Measurements from ENCODE around the gene MAPK8IP1.
"Not testable (repeated sequence)": the region's sequence is repeated elsewhere in the genome, so short reads cannot be mapped to it uniquely, and the experiment has no call there.

Gene MAPK8IP1

GRCh38 chr11:45885274-45885920 is at the start of gene MAPK8IP1:
Gene MAPK8IP1 (plus strand): TSS chr11:45885651. CDS start chr11:45885821, 170 bp downstream.
- DNase-seq = peak; percentile 66

DNA sequence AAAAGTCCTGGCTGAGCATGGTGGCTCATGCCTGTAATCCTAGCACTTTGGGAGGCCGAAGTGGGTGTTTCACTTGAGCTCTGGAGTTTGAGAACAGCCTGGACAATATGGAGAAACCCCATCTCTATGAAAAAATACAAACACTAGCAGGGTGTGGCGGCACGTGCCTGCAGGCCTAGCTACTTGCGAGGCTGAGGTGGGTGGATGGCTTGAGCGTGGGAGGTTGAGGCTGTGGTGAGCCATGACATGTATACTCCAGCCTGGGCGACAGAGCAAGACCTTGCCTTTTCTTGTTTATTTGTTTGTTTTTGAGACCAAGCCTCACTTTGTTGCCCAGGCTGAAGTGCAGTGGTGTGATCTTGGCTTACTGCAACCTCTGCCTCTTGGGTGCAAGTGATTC is 46.2 kb upstream of the MAPK8IP1 start:
- DNase-seq = no peak

DNA sequence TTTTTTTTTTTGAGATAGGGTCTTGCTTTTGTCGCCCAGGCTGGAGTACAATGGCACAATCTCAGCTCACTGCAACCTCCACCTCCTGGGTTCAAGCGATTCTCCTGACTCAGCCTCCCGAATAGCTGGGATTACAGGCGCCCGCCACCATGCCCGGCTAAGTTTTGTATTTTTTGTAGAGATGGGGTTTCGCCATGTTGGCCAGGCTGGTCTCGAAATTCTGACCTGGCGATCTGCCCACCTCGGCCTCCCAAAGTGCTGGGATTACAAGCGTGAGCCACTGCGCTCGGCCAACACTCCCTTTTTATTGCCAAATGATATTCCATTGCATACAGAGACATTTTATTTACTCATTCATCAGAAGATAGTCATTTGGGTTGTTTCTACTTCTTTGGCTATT is 45.2 kb upstream of the MAPK8IP1 start:
- DNase-seq = not testable (repeated sequence)

DNA sequence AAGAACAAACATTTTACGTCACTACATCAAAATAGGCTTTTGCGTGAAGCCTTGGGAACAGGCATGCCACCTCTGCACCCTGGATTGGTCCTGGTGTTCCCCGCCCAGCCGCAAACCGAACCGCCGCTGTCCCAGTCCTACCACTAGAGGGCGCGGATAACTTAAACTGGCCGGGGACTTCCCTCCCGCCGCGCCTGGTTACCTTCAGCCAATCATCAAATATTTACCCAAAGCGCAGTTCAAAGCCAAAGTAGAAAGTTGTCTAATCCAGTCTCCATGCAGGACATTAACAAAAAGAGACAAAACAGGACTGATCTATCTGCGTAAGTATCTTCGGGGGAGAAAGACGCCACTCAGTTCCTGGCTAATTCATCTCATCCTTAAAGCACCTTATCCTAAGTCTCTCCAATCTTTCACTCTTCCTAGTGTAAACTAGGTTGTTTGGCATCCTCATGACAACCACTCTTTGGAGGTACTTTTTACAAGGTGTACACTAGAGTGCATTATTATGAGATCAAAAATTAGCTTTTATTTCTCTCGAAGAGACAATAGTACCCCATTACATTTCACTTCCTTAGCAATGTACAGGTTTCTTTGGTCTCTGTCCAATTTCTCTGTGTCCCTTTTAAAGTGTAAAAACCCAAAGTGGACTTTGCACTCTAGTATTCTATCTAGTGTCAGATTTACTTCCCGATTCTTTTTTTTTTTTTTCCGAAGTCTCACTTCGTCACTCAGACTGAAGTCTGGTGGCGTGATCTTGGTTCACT is 42.1 kb upstream of the MAPK8IP1 start:
- DNase-seq = peak; percentile 84

DNA sequence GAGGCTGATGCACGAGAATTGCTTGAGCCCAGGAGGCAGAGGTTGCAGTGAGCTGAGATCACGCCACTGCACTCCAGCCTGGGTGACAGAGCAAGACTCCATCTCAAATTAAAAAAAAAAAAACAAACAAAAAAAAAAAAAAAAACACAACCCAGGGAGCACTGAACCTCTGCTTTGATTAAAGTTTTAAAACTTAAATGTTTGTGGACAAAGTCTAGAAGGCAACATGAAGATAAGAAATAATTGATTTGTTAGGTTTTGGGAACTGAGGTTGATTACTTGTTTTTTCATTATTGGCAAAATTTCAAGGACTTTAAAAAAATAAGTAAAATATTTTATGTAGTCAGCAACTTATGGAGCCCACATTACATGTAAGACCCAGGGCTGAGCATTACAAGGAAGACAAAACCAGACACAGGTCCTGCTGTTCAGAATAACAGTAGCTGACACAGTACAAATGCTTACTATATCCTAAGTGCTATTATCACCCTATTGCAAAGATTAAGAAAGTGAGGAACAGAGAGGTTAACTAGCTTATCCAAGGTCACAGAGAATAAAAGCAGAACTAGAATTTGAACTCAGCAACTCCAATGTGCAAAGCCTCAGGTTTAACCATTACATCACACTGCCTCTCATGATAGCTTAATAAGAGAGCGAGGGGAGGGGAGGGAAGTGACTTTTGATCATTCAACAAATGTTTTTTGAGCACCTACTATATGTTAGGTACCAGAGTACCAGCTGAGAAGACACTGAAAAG is 40.5 kb upstream of the MAPK8IP1 start:
- DNase-seq = no peak

GRCh38 chr11:45846174-45846675 is 39.2 kb upstream of the MAPK8IP1 start:
- no peak for DNase-seq

DNA sequence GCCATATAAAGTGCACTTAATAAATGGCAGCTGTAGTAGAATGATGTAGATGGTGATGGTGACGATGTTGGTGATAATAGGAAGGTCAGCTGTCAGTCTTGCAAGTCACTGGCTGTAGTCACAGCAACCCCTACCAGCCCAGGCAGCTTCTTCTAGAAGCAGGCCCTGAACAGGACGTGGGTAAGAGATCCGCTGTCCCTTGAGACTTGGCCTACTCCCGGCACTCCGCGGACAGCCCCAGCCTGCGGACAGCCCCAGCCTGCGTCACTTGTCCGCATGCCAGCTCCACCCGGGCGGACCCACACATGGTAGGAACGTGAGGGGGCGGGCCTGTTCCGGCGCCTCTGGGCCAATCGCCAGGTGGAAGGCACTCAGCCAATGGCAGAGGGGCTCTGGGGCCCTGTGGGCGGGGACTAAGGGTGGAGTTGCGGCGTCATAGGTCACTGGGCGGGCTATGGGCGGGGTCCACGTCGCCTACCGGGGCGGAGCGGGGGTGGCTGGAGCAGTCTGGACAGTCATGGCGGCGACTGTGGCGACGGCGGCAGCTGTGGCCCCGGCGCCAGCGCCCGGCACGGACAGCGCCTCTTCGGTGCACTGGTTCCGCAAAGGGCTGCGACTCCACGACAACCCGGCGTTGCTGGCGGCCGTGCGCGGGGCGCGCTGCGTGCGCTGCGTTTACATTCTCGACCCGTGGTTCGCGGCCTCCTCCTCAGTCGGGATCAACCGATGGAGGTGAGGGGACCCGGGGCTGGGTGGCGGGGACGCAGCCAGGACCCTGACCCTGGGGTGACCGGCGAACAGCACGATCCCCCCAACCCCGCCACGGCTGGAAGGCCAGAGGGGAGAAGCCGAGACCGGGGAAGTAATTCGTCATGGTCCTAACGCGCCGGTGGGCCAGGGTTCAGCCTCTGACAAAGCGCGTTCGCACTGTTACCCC is 38.2 kb upstream of the MAPK8IP1 start, which contains the start of gene CRY2:
Gene CRY2 (plus strand): TSS at position 502 of the 937 bp plus-strand sequence. CDS start 16 bp downstream, at position 518.
- DNase-seq = peak; percentile 94

- DNase-seq = no peak
Observed at GRCh38 chr11:45847911-45848316, 37.5 kb upstream of the MAPK8IP1 start.

DNA sequence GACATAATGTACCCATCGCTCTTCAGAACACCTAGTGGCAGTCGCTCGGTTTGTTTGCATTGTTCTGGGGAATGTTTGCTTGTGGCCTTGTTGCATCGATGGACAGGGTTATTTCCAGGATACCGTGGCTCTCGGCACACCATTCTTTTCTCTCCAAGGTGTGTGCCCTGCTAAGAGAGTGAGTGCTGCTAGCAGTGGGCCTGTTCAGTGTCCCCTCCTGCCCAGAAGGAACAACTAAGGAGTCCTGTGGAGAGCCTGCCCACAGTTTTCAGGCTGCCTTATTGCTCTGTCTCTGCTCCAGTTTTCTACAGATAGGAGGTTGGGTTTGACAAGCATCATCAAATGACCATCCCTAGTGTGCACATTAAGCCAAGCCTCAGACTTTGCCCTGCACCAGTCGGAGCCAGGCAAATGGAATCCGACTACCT is 36.8 kb upstream of the MAPK8IP1 start:
- DNase-seq = no peak

DNA sequence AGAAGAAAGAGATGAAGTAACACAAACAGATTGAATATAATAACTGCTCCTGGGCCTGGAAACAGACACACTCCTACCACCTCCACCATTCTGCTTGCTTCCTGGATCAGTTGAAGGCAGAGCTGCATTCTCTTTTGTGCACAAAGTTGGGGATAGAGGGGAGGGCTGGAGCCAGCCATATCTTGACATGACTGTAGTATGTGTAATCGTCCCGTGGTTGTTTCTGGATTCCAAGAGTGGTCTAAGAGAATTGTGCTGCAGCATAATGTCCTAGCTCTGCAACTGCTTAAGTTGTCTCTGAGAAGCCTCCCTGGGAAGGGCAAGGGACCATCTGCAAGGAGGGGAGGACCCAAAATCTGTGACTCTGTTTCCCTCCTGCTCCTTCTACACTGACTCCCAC is 35.0 kb upstream of the MAPK8IP1 start:
- no peak for DNase-seq

GRCh38 chr11:45851228-45851627 is 34.2 kb upstream of the MAPK8IP1 start:
- no peak for DNase-seq

DNA sequence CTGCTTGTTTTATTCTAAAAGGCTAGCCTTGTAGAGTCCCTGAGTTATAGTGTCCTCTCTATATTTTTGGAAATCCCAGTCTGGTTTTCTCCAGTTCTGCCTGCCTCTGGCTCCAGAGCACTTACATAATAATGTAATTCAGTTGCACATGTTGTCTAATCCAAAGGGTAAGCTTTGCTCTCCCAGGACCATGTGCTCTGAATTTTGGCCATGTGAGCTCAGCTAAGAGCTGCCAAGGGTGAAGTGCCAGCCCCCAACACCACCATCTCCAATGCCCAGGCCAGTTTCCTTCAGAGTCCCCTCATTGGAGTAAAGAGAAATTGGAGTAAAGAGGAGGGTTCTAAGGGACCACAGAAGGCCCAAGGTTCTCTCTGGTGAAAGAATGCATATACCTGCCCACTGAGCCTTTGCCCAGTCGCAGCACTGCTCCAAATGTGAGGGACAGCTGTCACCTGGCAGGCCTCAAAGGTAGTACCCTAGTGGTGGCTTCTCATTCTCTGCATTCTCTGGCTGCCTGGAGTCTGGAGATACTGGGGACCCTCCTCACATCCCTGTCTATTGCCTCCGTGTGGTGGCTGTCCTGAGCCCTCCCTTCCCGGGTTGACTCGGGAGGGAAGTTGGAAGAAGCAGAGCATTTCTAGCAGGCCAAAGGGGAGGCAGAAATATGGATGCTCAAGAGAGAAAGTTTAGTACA is 33.3 kb upstream of the MAPK8IP1 start:
- no peak for DNase-seq

DNA sequence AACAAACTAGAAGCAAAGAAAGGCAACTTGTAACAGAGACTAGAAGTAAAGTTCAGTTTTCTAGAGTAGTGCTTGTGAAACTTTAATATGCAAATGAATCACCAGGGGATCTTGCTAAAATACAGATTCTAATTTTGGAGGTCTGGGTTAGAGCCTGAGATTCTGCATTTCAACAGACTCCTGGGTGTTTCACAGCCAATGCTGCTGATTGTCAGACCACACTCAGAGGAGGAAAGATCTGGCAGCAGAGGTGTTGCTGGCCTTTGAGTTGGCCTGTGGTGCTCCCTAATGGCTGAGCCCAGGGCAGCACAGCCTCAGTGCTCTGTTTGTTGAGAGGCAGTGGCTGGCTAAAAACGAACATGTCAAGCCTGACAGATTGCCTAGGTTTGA is 32.7 kb upstream of the MAPK8IP1 start:
- no peak for DNase-seq

DNA sequence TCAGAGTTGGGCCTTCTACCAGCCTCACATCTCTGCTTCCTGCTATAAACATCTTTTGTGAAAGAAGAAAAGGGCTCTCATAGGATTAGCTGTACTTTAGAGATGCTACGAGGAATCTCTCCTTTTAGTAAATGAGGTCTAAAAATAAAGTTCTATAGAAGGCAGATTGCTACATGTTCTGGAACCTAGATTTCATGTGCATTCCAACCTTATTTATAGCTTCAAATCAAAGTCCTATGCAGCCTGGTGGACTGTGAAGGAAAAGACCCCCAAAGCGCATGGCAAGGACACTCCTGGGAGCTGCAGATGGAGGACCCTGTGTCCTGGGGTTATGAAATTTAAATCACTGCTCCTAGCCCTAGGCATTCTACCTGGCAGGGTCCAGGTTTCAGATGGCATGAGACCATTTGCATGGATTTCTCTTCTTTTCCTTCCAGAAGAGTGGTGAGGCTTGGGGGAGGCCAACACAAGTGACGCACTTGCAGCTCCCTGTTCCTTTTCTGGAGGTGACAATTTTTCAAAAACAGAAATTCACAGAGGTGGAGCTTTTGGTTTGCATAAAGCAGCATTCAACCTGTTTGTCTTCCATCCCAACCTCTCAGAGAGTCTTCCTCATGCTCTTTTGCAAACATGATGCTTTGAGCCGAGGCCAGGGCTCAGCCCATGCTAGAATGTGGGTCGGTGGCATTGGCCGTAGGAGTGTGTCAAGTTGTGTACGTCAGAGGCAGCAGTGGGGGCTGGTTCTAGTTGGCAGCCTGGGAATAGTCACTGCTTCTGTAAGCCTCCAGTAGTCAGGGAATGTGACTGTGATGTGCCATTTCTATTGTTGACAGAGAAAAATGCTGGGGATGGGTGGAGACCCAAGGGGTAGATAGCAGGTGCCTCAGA is 31.9 kb upstream of the MAPK8IP1 start:
- no peak for DNase-seq

GRCh38 chr11:45855308-45855707 is 30.1 kb upstream of the MAPK8IP1 start:
- DNase-seq = no peak

DNA sequence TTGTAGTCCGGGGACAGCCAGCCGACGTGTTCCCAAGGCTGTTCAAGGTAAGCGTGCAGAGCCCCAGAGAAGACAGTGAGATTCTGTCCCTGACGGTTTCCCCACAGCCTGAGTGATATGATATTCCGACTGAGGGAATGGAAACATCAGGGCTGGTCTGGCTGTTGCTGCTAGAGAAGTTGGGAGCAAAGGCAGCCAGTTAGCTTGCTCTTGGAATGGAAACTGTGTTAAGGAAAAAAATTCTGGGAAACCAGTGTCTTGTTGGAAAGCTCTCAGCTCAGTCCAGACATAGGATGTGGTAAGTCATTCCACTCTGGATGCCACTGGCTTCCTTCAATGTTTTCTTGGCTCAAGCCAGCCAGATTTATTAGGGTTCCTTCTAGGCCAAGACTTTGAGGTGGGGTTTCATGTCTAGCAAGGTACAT is 29.4 kb upstream of the MAPK8IP1 start:
- DNase-seq = no peak

DNA sequence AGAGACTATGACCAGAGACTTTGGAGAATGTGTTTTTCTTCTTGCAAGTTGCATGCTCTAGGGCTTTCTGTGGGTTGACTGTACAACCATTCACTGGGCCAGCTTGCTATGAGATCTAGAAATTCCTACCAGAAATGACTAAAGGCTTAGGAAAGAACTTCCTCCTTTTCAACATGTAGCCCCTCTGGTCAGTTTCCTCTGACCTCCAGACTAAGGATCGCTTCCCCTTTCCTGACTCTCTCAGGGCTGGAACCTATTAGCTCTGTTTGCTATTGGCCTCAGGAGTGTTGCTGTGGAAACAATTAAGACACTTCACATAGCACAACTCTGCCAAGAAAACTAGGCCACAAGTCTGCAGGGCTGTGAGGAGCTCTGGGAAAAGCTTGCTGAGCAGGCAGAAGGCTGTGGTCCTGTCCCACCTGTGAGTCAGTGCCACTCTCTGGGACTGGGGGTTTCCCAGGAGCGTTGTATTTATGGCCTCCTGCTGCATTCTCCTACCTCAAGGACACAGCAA is 27.4 kb upstream of the MAPK8IP1 start:
- DNase-seq = peak; percentile 12

DNA sequence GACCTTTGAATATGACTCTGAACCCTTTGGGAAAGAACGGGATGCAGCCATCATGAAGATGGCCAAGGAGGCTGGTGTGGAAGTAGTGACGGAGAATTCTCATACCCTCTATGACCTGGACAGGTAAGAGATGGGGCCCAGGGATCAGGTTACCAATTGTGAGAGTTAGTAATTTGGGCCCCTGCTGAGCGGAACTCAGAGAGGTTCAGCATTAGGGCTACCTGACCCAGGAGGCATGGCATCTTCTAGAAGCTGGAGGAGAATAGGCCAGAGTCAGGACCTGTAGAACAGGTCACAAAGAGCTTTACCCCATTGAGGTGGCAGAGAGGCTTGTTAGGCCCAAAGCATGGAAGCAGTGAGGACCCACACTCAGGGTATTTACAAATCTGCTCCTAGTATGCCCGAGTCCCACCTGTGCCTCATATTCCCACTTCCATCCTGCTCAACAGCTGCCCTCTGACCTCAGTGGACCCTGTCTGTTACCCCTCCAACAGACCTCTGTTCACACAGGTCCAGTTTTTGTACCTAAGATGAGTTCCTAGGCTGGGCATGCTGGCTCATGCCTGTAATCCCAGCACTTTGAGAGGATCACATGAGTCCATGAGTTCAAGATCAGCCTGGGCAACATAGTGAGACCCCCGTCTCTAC is 26.6 kb upstream of the MAPK8IP1 start:
- no peak for DNase-seq

GRCh38 chr11:45859661-45860140 is 25.8 kb upstream of the MAPK8IP1 start:
- DNase-seq = peak; percentile 80

GRCh38 chr11:45860348-45860747 is 25.1 kb upstream of the MAPK8IP1 start:
- no peak for DNase-seq
